Measurements from ENCODE around the gene MBOAT1.

- TF ChIP-seq CTCF (IDR thresholded peaks at IDR 0.05): no peak
- no peak for TF ChIP-seq ZFX (IDR thresholded peaks at IDR 0.05; ENCODE audit: borderline replicate concordance)
Measured at GRCh38 chr6:20246125-20246524, 33.9 kb upstream of the MBOAT1 start.

Measured in 22Rv1 (cell line).